ENCODE results near the gene AMOTL1. TPM values are rescaled to one million over a fixed set of nuclear protein-coding genes. Genes with fewer than 3 reads are reported as not detected.

The AMOTL1 gene
- total and polyA plus RNA-seq, 7 donors, result 0.69 to 161 (median 96.3) TPM

DNA sequence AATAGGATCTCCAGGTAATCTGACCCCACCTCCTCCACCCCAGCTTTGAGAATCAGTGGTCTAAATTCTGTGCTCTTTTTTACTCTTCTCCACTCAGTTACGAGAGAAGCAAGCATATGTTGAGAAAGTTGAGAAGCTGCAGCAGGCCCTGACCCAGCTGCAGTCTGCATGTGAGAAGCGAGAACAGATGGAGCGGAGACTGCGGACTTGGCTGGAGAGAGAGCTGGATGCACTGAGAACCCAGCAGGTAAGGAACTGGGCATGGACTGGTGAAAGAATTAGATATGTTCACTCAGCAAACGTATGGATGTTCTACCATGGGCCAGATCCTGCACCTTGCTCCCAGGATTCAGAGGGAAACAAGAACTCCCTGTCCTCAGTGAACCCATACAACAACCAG is 85.7 kb downstream of the AMOTL1 start:
- no peaks in the 10 kb centered on the region for H3K9me3 ChIP-seq
- intact Hi-C loops (cut with DNase I), result no loop called here
- no peak overlapping the region for H3K27ac ChIP-seq
- 89 to 94% methylated on average over 5 of the region's 5 CpGs for WGBS, 2 donors
- TF ChIP-seq POLR2A (IDR thresholded peaks at IDR 0.05) (no peak), EP300 (IDR thresholded peaks at IDR 0.05) (no peak), POLR2AphosphoS5 (IDR thresholded peaks at IDR 0.05) (no peak)
- TF ChIP-seq, protein P1, sequence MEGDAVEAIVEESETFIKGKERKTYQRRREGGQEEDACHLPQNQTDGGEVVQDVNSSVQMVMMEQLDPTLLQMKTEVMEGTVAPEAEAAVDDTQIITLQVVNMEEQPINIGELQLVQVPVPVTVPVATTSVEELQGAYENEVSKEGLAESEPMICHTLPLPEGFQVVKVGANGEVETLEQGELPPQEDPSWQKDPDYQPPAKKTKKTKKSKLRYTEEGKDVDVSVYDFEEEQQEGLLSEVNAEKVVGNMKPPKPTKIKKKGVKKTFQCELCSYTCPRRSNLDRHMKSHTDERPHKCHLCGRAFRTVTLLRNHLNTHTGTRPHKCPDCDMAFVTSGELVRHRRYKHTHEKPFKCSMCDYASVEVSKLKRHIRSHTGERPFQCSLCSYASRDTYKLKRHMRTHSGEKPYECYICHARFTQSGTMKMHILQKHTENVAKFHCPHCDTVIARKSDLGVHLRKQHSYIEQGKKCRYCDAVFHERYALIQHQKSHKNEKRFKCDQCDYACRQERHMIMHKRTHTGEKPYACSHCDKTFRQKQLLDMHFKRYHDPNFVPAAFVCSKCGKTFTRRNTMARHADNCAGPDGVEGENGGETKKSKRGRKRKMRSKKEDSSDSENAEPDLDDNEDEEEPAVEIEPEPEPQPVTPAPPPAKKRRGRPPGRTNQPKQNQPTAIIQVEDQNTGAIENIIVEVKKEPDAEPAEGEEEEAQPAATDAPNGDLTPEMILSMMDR (IDR thresholded peaks at IDR 0.05), result no peak
- peaks cover 0 to 11% (median 4%) of the 10 kb centered on the region in 4 donors for H3K4me1 ChIP-seq
- H3K27me3 ChIP-seq, result no peaks in the 10 kb centered on the region
- H3K4me3 ChIP-seq, result no peak overlapping the region
- no peak for DNase-seq
- H3K36me3 ChIP-seq, result peaks cover 26 to 89% (median 47%) of the 10 kb centered on the region in 4 donors

DNA sequence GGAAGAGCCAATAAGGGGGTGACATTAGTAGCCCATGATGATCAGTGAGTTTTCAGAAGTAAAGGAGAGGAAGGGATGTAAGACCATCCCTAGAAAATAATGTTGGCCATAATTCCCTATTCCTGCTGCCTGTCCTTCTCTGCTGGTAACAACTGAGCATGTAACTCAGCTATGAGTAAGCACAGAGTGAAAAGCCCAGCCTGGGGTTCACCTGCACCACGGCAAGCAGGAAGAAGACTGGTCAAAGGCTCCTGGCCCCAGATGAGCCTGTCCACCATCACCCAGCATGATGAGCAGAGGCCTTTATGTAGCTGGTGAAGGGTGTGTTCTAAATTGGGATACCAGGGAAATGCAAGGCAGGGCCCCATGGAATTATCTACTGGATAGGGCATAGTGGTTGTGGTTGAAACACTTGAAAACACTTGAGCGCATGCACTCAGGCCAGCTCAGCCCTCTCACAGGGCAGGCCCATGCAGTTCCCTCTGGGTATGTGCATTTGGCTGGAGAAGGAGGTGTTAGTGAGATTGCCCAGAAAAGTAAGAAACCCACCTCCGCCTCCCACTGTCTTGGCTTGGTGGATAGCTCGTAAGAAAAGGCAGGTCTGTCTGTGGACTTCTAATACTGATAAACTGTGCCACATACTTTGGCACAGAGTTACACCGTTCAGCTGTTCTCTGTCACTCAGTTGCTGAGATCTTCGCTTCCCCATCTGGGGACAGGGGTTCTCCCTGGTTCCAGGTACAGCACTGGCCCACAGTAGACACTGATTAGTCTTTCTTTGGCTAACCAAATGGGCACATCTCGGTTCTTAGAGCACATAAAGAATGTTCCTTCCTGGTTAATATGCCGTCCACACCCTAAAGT is 86.8 kb downstream of the AMOTL1 start:
- intact Hi-C loops (cut with DNase I), result no loop called here
- TF ChIP-seq, protein P1 (IDR thresholded peaks at IDR 0.05), result no peak
- TF ChIP-seq EP300 (IDR thresholded peaks at IDR 0.05) (no peak), POLR2A (IDR thresholded peaks at IDR 0.05) (no peak), POLR2AphosphoS5 (IDR thresholded peaks at IDR 0.05) (no peak)
- Histone ChIP-seq H3K36me3 (peaks cover 37 to 100% (median 58%) of the 10 kb centered on the region in 4 donors), H3K4me1 (peaks cover 0 to 3% (median under 1%) of the 10 kb centered on the region in 4 donors), H3K27me3 (no peaks in the 10 kb centered on the region), H3K9me3 (no peaks in the 10 kb centered on the region), H3K27ac (no peak overlapping the region), H3K4me3 (no peak overlapping the region)
- DNase-seq, result no peak
- WGBS, 2 donors, result 81 to 93% methylated on average over 8 of the region's 8 CpGs

DNA sequence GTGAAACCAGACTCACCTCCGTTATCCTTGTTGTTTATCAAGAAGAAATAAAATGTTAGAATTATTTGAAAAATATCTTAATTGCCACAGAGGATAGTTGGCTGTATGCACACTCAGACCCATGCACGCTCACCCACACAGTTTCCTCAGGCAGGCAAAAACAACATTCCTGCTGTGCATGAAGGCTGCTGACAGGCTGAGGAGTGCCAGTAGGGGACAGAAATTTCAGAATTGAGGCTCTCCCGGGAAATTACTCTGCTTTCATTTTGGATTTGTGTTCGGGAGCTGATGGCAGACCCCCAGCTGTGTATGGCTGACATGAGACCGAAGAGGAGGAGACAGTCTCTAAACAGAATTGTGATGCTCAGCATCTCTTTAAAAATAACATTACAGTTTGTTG is 87.5 kb downstream of the AMOTL1 start:
- peak overlapping the region in 1 of 4 donors; percentile 6 for H3K27ac ChIP-seq

GRCh38 chr11:94856443-94856842 is 88.3 kb downstream of the AMOTL1 start:
- Histone ChIP-seq H3K9me3 (no peaks in the 10 kb centered on the region), H3K36me3 (peaks cover 44 to 100% (median 64%) of the 10 kb centered on the region in 4 donors), H3K27me3 (no peaks in the 10 kb centered on the region), H3K4me1 (no peaks in the 10 kb centered on the region), H3K27ac (no peak overlapping the region), H3K4me3 (no peak overlapping the region)
- no peak for DNase-seq
- WGBS, 2 donors, result 87 to 88% methylated on average over 6 of the region's 6 CpGs
- intact Hi-C loops (cut with DNase I), result no loop called here
- no peak for TF ChIP-seq EP300 (IDR thresholded peaks at IDR 0.05)
- no peak for TF ChIP-seq POLR2AphosphoS5 (IDR thresholded peaks at IDR 0.05)
- TF ChIP-seq, protein P1 (IDR thresholded peaks at IDR 0.05), result no peak
- no peak for TF ChIP-seq POLR2A (IDR thresholded peaks at IDR 0.05)

More for the DNA sequence above, 87.5 kb downstream of the AMOTL1 start:
- TF ChIP-seq EP300 (IDR thresholded peaks at IDR 0.05), result no peak
- TF ChIP-seq, protein P1 (IDR thresholded peaks at IDR 0.05), result no peak
- no peak for TF ChIP-seq POLR2AphosphoS5 (IDR thresholded peaks at IDR 0.05)
- TF ChIP-seq POLR2A (IDR thresholded peaks at IDR 0.05), result no peak
- 84 to 92% methylated on average over 5 of the region's 5 CpGs for WGBS, 2 donors
- H3K4me3 ChIP-seq, result no peak overlapping the region
- intact Hi-C loops (cut with DNase I), result no loop called here
- H3K4me1 ChIP-seq, result no peaks in the 10 kb centered on the region
- peaks cover 44 to 100% (median 61%) of the 10 kb centered on the region in 4 donors for H3K36me3 ChIP-seq
- DNase-seq, result no peak
- H3K27me3 ChIP-seq, result no peaks in the 10 kb centered on the region
- no peaks in the 10 kb centered on the region for H3K9me3 ChIP-seq

All from sigmoid colon (tissue), 7 donors.